ENCODE data around the gene PLPP3. TPM values are rescaled to one million over a fixed set of nuclear protein-coding genes. Genes with fewer than 3 reads are reported as not detected.
A peak's percentile ranks its signal among the peaks of the same experiment; 100 is the strongest.

The PLPP3 gene
- total RNA-seq, 2 experiments from 2014 or later = not detected

DNA sequence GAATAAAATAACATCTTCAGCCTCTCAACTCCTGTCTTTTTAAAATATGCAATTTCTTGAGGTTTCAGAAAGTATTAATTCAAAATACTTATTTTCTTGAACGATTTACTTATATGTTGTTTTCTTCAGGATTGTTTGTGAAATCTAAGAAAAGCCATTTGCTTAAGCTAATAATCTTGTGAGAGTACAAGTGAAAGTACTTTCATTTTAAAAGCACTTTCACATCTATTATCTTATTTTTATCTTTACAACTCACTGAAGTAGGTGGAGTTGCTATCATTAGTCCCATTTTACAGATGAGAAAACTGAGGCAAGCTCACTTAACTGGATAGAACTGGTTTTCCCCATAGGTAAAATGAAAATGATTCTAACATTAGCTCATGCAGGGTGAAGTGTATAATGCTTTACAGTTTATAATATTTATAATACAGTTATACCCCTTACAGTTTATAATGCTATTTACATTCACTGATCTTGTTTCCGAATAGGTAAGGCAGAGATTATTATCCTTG, 4.7 kb upstream of the PLPP3 start:
- DNase-seq = no peak
- intact Hi-C loops (cut with micrococcal nuclease) = loop anchor here (10.0 kb wide), 1 partner anchor 1299 kb away; no protein-coding TSS in a partner anchor
- H3K36me3 Mint-ChIP-seq (ENCODE audit: low read depth) = no peaks in the 10 kb centered on the region
- no peaks in the 10 kb centered on the region for H3K9me3 Mint-ChIP-seq
- CTCF ChIA-PET = interaction anchor here (1.1 to 1.9 kb wide), 7 partner anchors 17 to 1300 kb away, joined by 3 to 6 read pairs (median 5); no protein-coding TSS in a partner anchor
- POLR2A ChIA-PET = no interaction called here
- H3K4me3 Mint-ChIP-seq = no peak overlapping the region
- peaks cover 24% of the 10 kb centered on the region for H3K27me3 Mint-ChIP-seq
- H3K4me1 Mint-ChIP-seq (ENCODE audit: low read depth) = peaks cover 2% of the 10 kb centered on the region
- ATAC-seq = no peak
- TF ChIP-seq, protein P1, sequence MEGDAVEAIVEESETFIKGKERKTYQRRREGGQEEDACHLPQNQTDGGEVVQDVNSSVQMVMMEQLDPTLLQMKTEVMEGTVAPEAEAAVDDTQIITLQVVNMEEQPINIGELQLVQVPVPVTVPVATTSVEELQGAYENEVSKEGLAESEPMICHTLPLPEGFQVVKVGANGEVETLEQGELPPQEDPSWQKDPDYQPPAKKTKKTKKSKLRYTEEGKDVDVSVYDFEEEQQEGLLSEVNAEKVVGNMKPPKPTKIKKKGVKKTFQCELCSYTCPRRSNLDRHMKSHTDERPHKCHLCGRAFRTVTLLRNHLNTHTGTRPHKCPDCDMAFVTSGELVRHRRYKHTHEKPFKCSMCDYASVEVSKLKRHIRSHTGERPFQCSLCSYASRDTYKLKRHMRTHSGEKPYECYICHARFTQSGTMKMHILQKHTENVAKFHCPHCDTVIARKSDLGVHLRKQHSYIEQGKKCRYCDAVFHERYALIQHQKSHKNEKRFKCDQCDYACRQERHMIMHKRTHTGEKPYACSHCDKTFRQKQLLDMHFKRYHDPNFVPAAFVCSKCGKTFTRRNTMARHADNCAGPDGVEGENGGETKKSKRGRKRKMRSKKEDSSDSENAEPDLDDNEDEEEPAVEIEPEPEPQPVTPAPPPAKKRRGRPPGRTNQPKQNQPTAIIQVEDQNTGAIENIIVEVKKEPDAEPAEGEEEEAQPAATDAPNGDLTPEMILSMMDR (IDR thresholded peaks at IDR 0.05) = no peak
- no peak overlapping the region for H3K27ac Mint-ChIP-seq

DNA sequence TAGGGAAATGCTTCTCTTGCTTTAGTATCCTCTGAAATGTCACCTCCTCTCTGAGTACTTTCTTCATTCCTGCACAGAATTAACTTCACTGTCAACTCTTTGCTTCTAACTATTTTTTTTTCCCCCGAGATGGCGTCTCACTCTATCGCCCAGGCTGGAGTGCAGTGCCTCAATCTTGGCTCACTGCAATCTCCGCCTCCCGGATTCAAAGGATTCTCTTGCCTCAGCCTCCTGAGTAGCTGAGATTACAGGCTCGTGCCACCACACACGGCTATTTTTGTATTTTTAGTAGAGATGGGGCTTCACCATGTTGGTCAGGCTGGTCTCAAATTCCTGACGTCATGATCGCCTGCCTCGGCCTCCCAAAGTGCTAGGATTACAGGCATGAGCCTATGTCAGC, 1.4 kb upstream of the PLPP3 start:
- H3K36me3 Mint-ChIP-seq (ENCODE audit: low read depth) = no peaks in the 10 kb centered on the region
- ATAC-seq = no peak
- no peak overlapping the region for H3K4me3 Mint-ChIP-seq
- H3K27me3 Mint-ChIP-seq = peaks cover 41% of the 10 kb centered on the region
- ChIA-PET CTCF (interaction anchor here (1.1 kb wide), 1 partner anchor 1205 kb away, joined by 3 read pairs; no protein-coding TSS in a partner anchor), POLR2A (no interaction called here)
- H3K4me1 Mint-ChIP-seq (ENCODE audit: low read depth) = peaks cover 4% of the 10 kb centered on the region
- intact Hi-C loops (cut with micrococcal nuclease) = loop anchor here (10.0 kb wide), 1 partner anchor 1296 kb away; no protein-coding TSS in a partner anchor
- H3K27ac Mint-ChIP-seq = no peak overlapping the region
- H3K9me3 Mint-ChIP-seq = no peaks in the 10 kb centered on the region
- TF ChIP-seq, protein P1 (IDR thresholded peaks at IDR 0.05) = no peak
- DNase-seq = no peak

DNA sequence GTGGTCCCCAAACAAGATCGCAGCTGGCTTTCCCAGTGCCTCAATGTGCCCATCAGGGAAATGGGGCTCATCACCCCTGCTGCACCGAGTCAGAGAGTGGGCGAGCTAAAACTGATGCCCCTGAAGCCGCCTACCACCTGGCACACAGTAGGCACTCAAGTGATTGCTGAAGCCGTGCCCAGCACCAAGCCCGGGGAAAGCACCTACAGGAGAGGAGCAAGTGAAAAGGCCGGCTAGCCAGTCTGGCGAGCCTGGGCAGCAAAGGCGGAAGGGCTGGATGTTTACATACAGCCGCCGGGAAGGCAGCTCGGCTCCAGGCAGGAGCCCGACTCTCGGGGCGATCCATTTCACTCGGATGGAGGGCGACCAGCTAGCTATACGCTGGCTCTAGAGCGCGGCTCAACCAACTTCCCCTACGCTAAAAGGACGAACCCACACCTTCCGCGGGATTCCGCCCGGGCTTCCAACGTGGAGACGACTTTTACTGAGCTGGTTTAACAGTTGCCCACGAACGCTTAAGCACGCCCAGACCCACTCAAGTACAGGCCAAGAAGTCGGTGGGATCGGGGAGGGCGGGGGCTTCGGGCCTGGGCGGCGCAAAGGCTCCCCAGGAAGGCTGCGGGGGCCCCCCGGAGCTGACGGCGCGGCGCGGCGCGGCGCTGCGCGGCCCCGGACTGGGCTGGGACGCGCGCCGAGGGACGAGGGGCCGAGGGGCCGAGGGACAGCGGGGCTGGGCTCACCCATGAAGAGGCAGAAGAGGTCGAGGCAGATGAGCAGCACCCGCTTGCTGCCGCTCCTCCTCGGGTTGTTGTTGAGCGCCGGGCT, 1.0 kb downstream of the PLPP3 start:
- H3K27me3 Mint-ChIP-seq = peaks cover 45% of the 10 kb centered on the region
- CTCF ChIA-PET = interaction anchor here (0.6 to 1.1 kb wide), 2 partner anchors 11 to 593 kb away, joined by 3 read pairs; no protein-coding TSS in a partner anchor
- intact Hi-C loops (cut with micrococcal nuclease) = no loop called here
- peaks cover 4% of the 10 kb centered on the region for H3K4me1 Mint-ChIP-seq (ENCODE audit: low read depth)
- no peaks in the 10 kb centered on the region for H3K36me3 Mint-ChIP-seq (ENCODE audit: low read depth)
- no peak overlapping the region for H3K27ac Mint-ChIP-seq
- TF ChIP-seq, protein P1 (IDR thresholded peaks at IDR 0.05) = no peak
- ATAC-seq (peak; percentile 13), DNase-seq (peak; percentile 5)
- peak overlapping the region; percentile 67 for H3K4me3 Mint-ChIP-seq
- H3K9me3 Mint-ChIP-seq = no peaks in the 10 kb centered on the region
- POLR2A ChIA-PET = no interaction called here

DNA sequence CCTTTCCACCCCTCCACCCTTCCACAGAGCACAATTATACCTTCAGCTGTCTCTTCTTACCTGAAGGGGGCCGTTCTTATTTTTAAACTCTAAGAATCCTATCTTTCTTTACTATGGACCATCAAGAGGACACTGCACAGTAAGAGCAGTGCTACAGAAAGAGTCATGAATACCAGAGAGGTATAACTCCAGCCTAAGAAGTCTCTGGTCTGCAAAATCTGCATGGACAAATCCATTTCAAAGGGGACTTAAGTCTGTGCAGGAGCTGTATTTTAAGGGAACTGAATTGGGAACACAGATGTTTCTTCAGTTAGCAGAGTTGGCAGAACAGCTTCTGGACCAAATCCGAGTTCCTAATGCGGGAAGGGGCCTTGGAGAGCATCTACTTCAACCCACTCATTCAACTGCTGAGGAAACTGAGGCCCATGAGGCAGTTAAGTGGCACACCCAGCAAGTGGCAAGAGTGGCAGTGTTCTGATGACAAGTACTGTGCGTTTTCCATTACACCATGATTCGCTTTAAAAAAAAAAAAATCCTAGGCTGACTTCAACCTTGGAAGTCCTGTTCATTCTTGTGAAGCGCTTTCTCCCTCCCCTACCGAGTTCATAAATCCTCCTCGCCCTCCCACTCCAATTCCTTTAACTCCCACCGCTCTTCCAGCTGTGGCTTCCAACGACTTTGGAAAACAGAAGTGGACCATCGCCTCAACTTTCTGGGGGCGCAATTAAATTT, 1.8 kb downstream of the PLPP3 start:
- peaks cover 45% of the 10 kb centered on the region for H3K27me3 Mint-ChIP-seq
- TF ChIP-seq, protein P1 (IDR thresholded peaks at IDR 0.05) = no peak
- no peak overlapping the region for H3K4me3 Mint-ChIP-seq
- ChIA-PET CTCF (interaction anchor here (0.6 to 1.1 kb wide), 2 partner anchors 12 to 592 kb away, joined by 3 read pairs; no protein-coding TSS in a partner anchor), POLR2A (no interaction called here)
- no peak for DNase-seq
- no peaks in the 10 kb centered on the region for H3K9me3 Mint-ChIP-seq
- H3K36me3 Mint-ChIP-seq (ENCODE audit: low read depth) = no peaks in the 10 kb centered on the region
- intact Hi-C loops (cut with micrococcal nuclease) = no loop called here
- peaks cover 4% of the 10 kb centered on the region for H3K4me1 Mint-ChIP-seq (ENCODE audit: low read depth)
- ATAC-seq = no peak
- no peak overlapping the region for H3K27ac Mint-ChIP-seq
